ENCODE measurements around the gene PLEKHG4B. TPM values are rescaled to one million over a fixed set of nuclear protein-coding genes. Genes with fewer than 3 reads are reported as not detected.

The PLEKHG4B gene
- total RNA-seq, 1 experiment from 2014 or later: 0.02 TPM

DNA sequence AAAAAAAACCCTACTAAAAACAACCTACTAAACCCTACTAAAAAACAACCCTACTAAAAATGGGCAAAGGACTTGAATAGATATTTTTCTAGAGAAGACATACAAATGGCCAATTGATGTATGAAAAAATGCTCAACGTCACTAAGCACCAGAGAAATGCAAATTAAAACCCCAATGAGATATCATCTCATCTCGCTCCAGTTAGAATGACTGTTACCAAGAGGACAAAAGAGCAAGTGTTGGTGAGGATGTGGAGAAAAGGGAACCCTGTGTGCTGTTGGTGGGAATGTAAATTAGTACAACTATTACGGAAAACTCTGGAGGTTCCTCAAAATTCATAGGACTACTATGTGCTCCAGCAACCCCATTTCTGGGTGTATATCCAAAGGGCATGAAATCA lies 136.9 kb downstream of the PLEKHG4B start:
- no peak overlapping the region for H2AFZ ChIP-seq (ENCODE audit: low read depth, low read length, poor library complexity, severe bottlenecking)
- ATAC-seq (no peak), DNase-seq (ENCODE audit: low read depth, low spot score) (no peak)
- intact Hi-C loops (cut with micrococcal nuclease): no loop called here
- H3K36me3 ChIP-seq (ENCODE audit: control insufficient read depth in 1 of 2, insufficient read depth in 2 of 2, low read length in 2 of 2): peaks cover 35 to 40% of the 10 kb centered on the region in 2 experiments
- H3K4me2 ChIP-seq (ENCODE audit: low read length): no peak overlapping the region
- POLR2A ChIA-PET: no interaction called here
- H3K9me2 ChIP-seq (ENCODE audit: insufficient read depth): no peaks in the 10 kb centered on the region
- no peak overlapping the region for H3K9ac ChIP-seq (ENCODE audit: low read length)
- H3K4me1 ChIP-seq (ENCODE audit: control insufficient read depth in 1 of 2, insufficient read depth in 2 of 2, low read length in 2 of 2): no peaks in the 10 kb centered on the region
- no peaks in the 10 kb centered on the region for H3K27me3 ChIP-seq (ENCODE audit: insufficient read depth, low read length)
- no peak overlapping the region for H3K27ac ChIP-seq (ENCODE audit: low read depth, low read length)
- CTCF ChIA-PET: no interaction called here
- no TSS peak for BruUV-seq (replicated peaks)
- H3K9me3 ChIP-seq (ENCODE audit: control insufficient read depth in 1 of 2, insufficient read depth in 1 of 2, low read depth in 1 of 2, low read length in 2 of 2): no peaks in the 10 kb centered on the region
- RAD21 ChIA-PET (ENCODE audit: low non-redundant PET in 1 of 2, low total read pairs in 2 of 2, uncharacterized antibody in 2 of 2, unreplicated experiment in 2 of 2): no interaction called here
- no peak for TF ChIP-seq ZNF274 (IDR thresholded peaks at IDR 0.05; ENCODE audit: low read depth, low read length)
- TF ChIP-seq ZBTB33 (IDR thresholded peaks at IDR 0.05; ENCODE audit: extremely low read depth, insufficient replicate concordance, low read length): no peak
- TF ChIP-seq YY1 (IDR thresholded peaks at IDR 0.05; ENCODE audit: extremely low read depth, insufficient replicate concordance, low read depth, low read length): no peak
- no peak for TF ChIP-seq ELF1 (IDR thresholded peaks at IDR 0.05; ENCODE audit: borderline replicate concordance, low read depth)
- TF ChIP-seq SRF (IDR thresholded peaks at IDR 0.05; ENCODE audit: low read depth): no peak
- TF ChIP-seq, protein P1, sequence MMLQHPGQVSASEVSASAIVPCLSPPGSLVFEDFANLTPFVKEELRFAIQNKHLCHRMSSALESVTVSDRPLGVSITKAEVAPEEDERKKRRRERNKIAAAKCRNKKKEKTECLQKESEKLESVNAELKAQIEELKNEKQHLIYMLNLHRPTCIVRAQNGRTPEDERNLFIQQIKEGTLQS (IDR thresholded peaks at IDR 0.05): no peak
- TF ChIP-seq JUND (IDR thresholded peaks at IDR 0.05): no peak
- no peaks in the 10 kb centered on the region for H4K20me1 ChIP-seq (ENCODE audit: insufficient read depth)
- H3K4me3 ChIP-seq (replicated peaks in 1 of 2; ENCODE audit: low read depth in 1 of 2, low read length in 2 of 2): no peak overlapping the region
- peaks cover 11% of the 10 kb centered on the region for H3K79me2 ChIP-seq (ENCODE audit: insufficient read depth, low read length)

DNA sequence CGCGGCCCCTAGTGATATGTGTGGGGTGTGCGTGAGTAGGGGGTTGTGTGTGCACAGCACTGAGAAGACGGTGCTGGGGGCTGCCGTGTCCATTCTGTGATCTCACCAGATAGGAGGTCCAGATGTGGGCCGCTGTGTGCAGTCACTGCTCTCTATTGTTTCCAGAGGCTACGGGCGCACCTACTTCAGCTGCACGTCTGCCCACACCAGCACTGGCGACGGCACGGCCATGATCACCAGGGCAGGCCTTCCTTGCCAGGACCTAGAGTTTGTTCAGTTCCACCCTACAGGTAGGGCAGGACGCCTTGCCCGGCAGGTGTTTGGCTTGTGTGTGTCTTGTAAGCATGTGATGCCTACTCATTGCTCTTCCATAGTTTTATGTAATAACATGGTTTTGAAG lies 138.7 kb downstream of the PLEKHG4B start:
- Histone ChIP-seq H3K9me2 (ENCODE audit: insufficient read depth) (no peaks in the 10 kb centered on the region), H4K20me1 (ENCODE audit: insufficient read depth) (no peaks in the 10 kb centered on the region), H3K79me2 (ENCODE audit: insufficient read depth, low read length) (0 out of 2 replicates have a peak, but pooled peaks cover 4% of the 10 kb centered on the region), H3K4me2 (ENCODE audit: low read length) (no peak overlapping the region), H3K36me3 (ENCODE audit: control insufficient read depth in 1 of 2, insufficient read depth in 2 of 2, low read length in 2 of 2) (peaks cover 31 to 32% of the 10 kb centered on the region in 2 experiments), H3K27ac (ENCODE audit: low read depth, low read length) (no peak overlapping the region), H3K4me3 (replicated peaks in 1 of 2; ENCODE audit: low read depth in 1 of 2, low read length in 2 of 2) (no peak overlapping the region), H3K27me3 (ENCODE audit: insufficient read depth, low read length) (no peaks in the 10 kb centered on the region), H2AFZ (ENCODE audit: low read depth, low read length, poor library complexity, severe bottlenecking) (no peak overlapping the region), H3K9me3 (ENCODE audit: control insufficient read depth in 1 of 2, insufficient read depth in 1 of 2, low read depth in 1 of 2, low read length in 2 of 2) (no peaks in the 10 kb centered on the region), H3K4me1 (ENCODE audit: control insufficient read depth in 1 of 2, insufficient read depth in 2 of 2, low read length in 2 of 2) (no peaks in the 10 kb centered on the region), H3K9ac (ENCODE audit: low read length) (no peak overlapping the region)
- no TSS peak for BruUV-seq (replicated peaks)
- intact Hi-C loops (cut with micrococcal nuclease): no loop called here
- RAD21 ChIA-PET (ENCODE audit: low non-redundant PET in 1 of 2, low total read pairs in 2 of 2, uncharacterized antibody in 2 of 2, unreplicated experiment in 2 of 2): no interaction called here
- DNase-seq (ENCODE audit: low read depth, low spot score) (no peak), ATAC-seq (no peak)
- TF ChIP-seq EZH2 (IDR thresholded peaks at IDR 0.05) (no peak), SIN3A (IDR thresholded peaks at IDR 0.05; ENCODE audit: low read depth) (no peak), YY1 (IDR thresholded peaks at IDR 0.05; ENCODE audit: extremely low read depth, insufficient replicate concordance, low read depth, low read length) (no peak), ELF1 (IDR thresholded peaks at IDR 0.05; ENCODE audit: borderline replicate concordance, low read depth) (no peak), FOSL1 (IDR thresholded peaks at IDR 0.05; ENCODE audit: low read depth) (no peak), ZNF274 (IDR thresholded peaks at IDR 0.05; ENCODE audit: low read depth, low read length) (no peak), REST (IDR thresholded peaks at IDR 0.05; ENCODE audit: low read depth) (no peak), POLR2AphosphoS5 (IDR thresholded peaks at IDR 0.05; ENCODE audit: low read depth, low read length) (no peak), EZH2phosphoT487 (IDR thresholded peaks at IDR 0.05; ENCODE audit: borderline replicate concordance) (no peak), TCF7L2 (IDR thresholded peaks at IDR 0.05; ENCODE audit: borderline replicate concordance, extremely low read depth, insufficient read depth, insufficient read length) (no peak)
- POLR2A ChIA-PET: no interaction called here
- CTCF ChIA-PET: no interaction called here

All from HCT116 (cell line).